ENCODE measurements around the gene SERPINA4.

SERPINA4 gene

GRCh38 chr14:94562022-94562421 lies 780 bp downstream of the SERPINA4 start:
- Histone ChIP-seq H4K8ac (ENCODE audit: low read length) (no peak overlapping the region), H4K91ac (ENCODE audit: low read length) (no peak overlapping the region), H3K18ac (ENCODE audit: low read depth in 1 of 2, low read length in 2 of 2) (no peak overlapping the region), H3K4me1 (ENCODE audit: control insufficient read depth, insufficient read depth, low read depth, low read length) (no peaks in the 10 kb centered on the region), H2BK12ac (ENCODE audit: low read length in 2 of 2) (no peak overlapping the region), H3K4me3 (ENCODE audit: insufficient read depth in 1 of 2, low read depth in 1 of 2, low read length in 2 of 2) (no peak overlapping the region), H3K27me3 (ENCODE audit: control insufficient read depth in 1 of 2, insufficient read depth in 1 of 2, low read length in 2 of 2) (peaks cover 0 to 20% of the 10 kb centered on the region in 2 experiments), H3K79me1 (replicated peaks; ENCODE audit: low read length, poor library complexity, severe bottlenecking) (no peaks in the 10 kb centered on the region), H3K4ac (ENCODE audit: low read depth in 1 of 2, low read length in 2 of 2) (no peak overlapping the region), H3K9me3 (ENCODE audit: control insufficient read depth, low read length) (peaks cover 7% of the 10 kb centered on the region), H3K4me2 (ENCODE audit: low read length, poor library complexity, severe bottlenecking) (no peak overlapping the region), H3K27ac (ENCODE audit: low read length, poor library complexity, severe bottlenecking) (no peak overlapping the region), H3K36me3 (ENCODE audit: control insufficient read depth in 1 of 2, insufficient read depth in 2 of 2, low read depth in 1 of 2, low read length in 2 of 2) (no peaks in the 10 kb centered on the region), H3K9ac (ENCODE audit: low read length) (no peak overlapping the region), H2AK5ac (ENCODE audit: low read length, severe bottlenecking) (no peak overlapping the region), H3K14ac (ENCODE audit: low read length in 2 of 2) (no peak overlapping the region), H2BK5ac (ENCODE audit: low read depth, low read length, poor library complexity, severe bottlenecking) (no peak overlapping the region), H2BK120ac (ENCODE audit: low read depth, low read length) (no peak overlapping the region), H2AFZ (ENCODE audit: low read depth, low read length) (no peak overlapping the region), H2BK15ac (ENCODE audit: low read depth, poor library complexity, severe bottlenecking) (no peak overlapping the region), H3K23ac (ENCODE audit: low read length in 2 of 2) (no peak overlapping the region)
- no peak for DNase-seq
- 86% methylated on average over 5 of the region's 5 CpGs for WGBS

- Histone ChIP-seq H3K9me3 (ENCODE audit: control insufficient read depth, low read length) (no peaks in the 10 kb centered on the region), H3K27me3 (ENCODE audit: control insufficient read depth in 1 of 2, insufficient read depth in 1 of 2, low read length in 2 of 2) (peaks cover 0 to 16% of the 10 kb centered on the region in 2 experiments), H3K14ac (ENCODE audit: low read length in 2 of 2) (no peak overlapping the region), H2BK12ac (ENCODE audit: low read length in 2 of 2) (no peak overlapping the region), H3K27ac (ENCODE audit: low read length, poor library complexity, severe bottlenecking) (no peak overlapping the region), H3K9ac (ENCODE audit: low read length) (no peak overlapping the region), H3K4me3 (ENCODE audit: insufficient read depth in 1 of 2, low read depth in 1 of 2, low read length in 2 of 2) (no peak overlapping the region), H3K23ac (ENCODE audit: low read length in 2 of 2) (no peak overlapping the region), H3K4me2 (ENCODE audit: low read length, poor library complexity, severe bottlenecking) (no peak overlapping the region), H4K91ac (ENCODE audit: low read length) (no peak overlapping the region), H2BK5ac (ENCODE audit: low read depth, low read length, poor library complexity, severe bottlenecking) (no peak overlapping the region), H3K4me1 (ENCODE audit: control insufficient read depth, insufficient read depth, low read depth, low read length) (no peaks in the 10 kb centered on the region), H3K18ac (ENCODE audit: low read depth in 1 of 2, low read length in 2 of 2) (no peak overlapping the region), H2BK15ac (ENCODE audit: low read depth, poor library complexity, severe bottlenecking) (no peak overlapping the region), H2BK120ac (ENCODE audit: low read depth, low read length) (no peak overlapping the region), H3K4ac (ENCODE audit: low read depth in 1 of 2, low read length in 2 of 2) (no peak overlapping the region), H3K79me1 (replicated peaks; ENCODE audit: low read length, poor library complexity, severe bottlenecking) (no peaks in the 10 kb centered on the region), H4K8ac (ENCODE audit: low read length) (no peak overlapping the region), H2AFZ (ENCODE audit: low read depth, low read length) (no peak overlapping the region), H2AK5ac (ENCODE audit: low read length, severe bottlenecking) (no peak overlapping the region), H3K36me3 (ENCODE audit: control insufficient read depth in 1 of 2, insufficient read depth in 2 of 2, low read depth in 1 of 2, low read length in 2 of 2) (no peaks in the 10 kb centered on the region)
- 86% methylated on average over 16 of the region's 16 CpGs for WGBS
- no peak for DNase-seq
Measured at GRCh38 chr14:94562941-94563883, 2.0 kb downstream of the SERPINA4 start.

GRCh38 chr14:94564381-94564780 lies 3.1 kb downstream of the SERPINA4 start:
- no peak overlapping the region for H3K23ac ChIP-seq (ENCODE audit: low read length in 2 of 2)
- no peak overlapping the region for H2BK15ac ChIP-seq (ENCODE audit: low read depth, poor library complexity, severe bottlenecking)
- H3K18ac ChIP-seq (ENCODE audit: low read depth in 1 of 2, low read length in 2 of 2), result no peak overlapping the region
- no peak overlapping the region for H2BK120ac ChIP-seq (ENCODE audit: low read depth, low read length)
- no peak overlapping the region for H2AFZ ChIP-seq (ENCODE audit: low read depth, low read length)
- no peak overlapping the region for H3K4me3 ChIP-seq (ENCODE audit: insufficient read depth in 1 of 2, low read depth in 1 of 2, low read length in 2 of 2)
- no peak overlapping the region for H2BK12ac ChIP-seq (ENCODE audit: low read length in 2 of 2)
- no peak overlapping the region for H3K27ac ChIP-seq (ENCODE audit: low read length, poor library complexity, severe bottlenecking)
- H3K36me3 ChIP-seq (ENCODE audit: control insufficient read depth in 1 of 2, insufficient read depth in 2 of 2, low read depth in 1 of 2, low read length in 2 of 2), result no peaks in the 10 kb centered on the region
- H3K4ac ChIP-seq (ENCODE audit: low read depth in 1 of 2, low read length in 2 of 2), result no peak overlapping the region
- H3K4me1 ChIP-seq (ENCODE audit: control insufficient read depth, insufficient read depth, low read depth, low read length), result no peaks in the 10 kb centered on the region
- H4K8ac ChIP-seq (ENCODE audit: low read length), result no peak overlapping the region
- no peaks in the 10 kb centered on the region for H3K9me3 ChIP-seq (ENCODE audit: control insufficient read depth, low read length)
- no peak overlapping the region for H3K14ac ChIP-seq (ENCODE audit: low read length in 2 of 2)
- H3K4me2 ChIP-seq (ENCODE audit: low read length, poor library complexity, severe bottlenecking), result no peak overlapping the region
- no peak for DNase-seq
- H2AK5ac ChIP-seq (ENCODE audit: low read length, severe bottlenecking), result no peak overlapping the region
- H4K91ac ChIP-seq (ENCODE audit: low read length), result no peak overlapping the region
- H3K9ac ChIP-seq (ENCODE audit: low read length), result no peak overlapping the region
- peaks cover 0 to 19% of the 10 kb centered on the region in 2 experiments for H3K27me3 ChIP-seq (ENCODE audit: control insufficient read depth in 1 of 2, insufficient read depth in 1 of 2, low read length in 2 of 2)
- H2BK5ac ChIP-seq (ENCODE audit: low read depth, low read length, poor library complexity, severe bottlenecking), result no peak overlapping the region
- no peaks in the 10 kb centered on the region for H3K79me1 ChIP-seq (replicated peaks; ENCODE audit: low read length, poor library complexity, severe bottlenecking)

DNA sequence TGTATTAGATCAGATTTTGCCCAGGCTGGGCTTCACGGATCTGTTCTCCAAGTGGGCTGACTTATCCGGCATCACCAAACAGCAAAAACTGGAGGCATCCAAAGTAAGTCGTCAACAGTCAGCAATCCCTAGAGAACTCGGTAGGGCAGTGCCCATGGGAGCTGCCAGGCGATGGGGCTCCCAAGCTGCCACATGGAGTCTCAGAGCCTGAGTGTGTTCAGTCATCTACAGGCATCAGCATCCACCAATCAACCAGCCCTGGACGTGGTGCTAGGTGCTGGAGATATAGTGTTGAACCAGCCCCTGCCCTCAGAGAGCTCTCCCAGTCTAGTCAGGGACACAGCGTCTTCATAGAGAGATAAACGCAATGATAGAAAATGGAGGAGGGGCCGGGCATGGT lies 6.9 kb downstream of the SERPINA4 start:
- no peak for DNase-seq
- H3K27me3 ChIP-seq (ENCODE audit: control insufficient read depth in 1 of 2, insufficient read depth in 1 of 2, low read length in 2 of 2), result peaks cover 0 to 10% of the 10 kb centered on the region in 2 experiments
- WGBS, result 86% methylated on average over 9 of the region's 9 CpGs
- no peak overlapping the region for H3K4ac ChIP-seq (ENCODE audit: low read depth in 1 of 2, low read length in 2 of 2)
- no peak overlapping the region for H3K4me3 ChIP-seq (ENCODE audit: insufficient read depth in 1 of 2, low read depth in 1 of 2, low read length in 2 of 2)
- H2BK15ac ChIP-seq (ENCODE audit: low read depth, poor library complexity, severe bottlenecking), result no peak overlapping the region
- H3K79me1 ChIP-seq (replicated peaks; ENCODE audit: low read length, poor library complexity, severe bottlenecking), result no peaks in the 10 kb centered on the region
- no peak overlapping the region for H2AK5ac ChIP-seq (ENCODE audit: low read length, severe bottlenecking)
- H4K91ac ChIP-seq (ENCODE audit: low read length), result no peak overlapping the region
- no peak overlapping the region for H3K9ac ChIP-seq (ENCODE audit: low read length)
- H3K14ac ChIP-seq (ENCODE audit: low read length in 2 of 2), result no peak overlapping the region
- no peak overlapping the region for H2BK5ac ChIP-seq (ENCODE audit: low read depth, low read length, poor library complexity, severe bottlenecking)
- no peaks in the 10 kb centered on the region for H3K9me3 ChIP-seq (ENCODE audit: control insufficient read depth, low read length)
- H3K36me3 ChIP-seq (ENCODE audit: control insufficient read depth in 1 of 2, insufficient read depth in 2 of 2, low read depth in 1 of 2, low read length in 2 of 2), result no peaks in the 10 kb centered on the region
- H2AFZ ChIP-seq (ENCODE audit: low read depth, low read length), result no peak overlapping the region
- no peak overlapping the region for H4K8ac ChIP-seq (ENCODE audit: low read length)
- H3K23ac ChIP-seq (ENCODE audit: low read length in 2 of 2), result no peak overlapping the region
- H2BK120ac ChIP-seq (ENCODE audit: low read depth, low read length), result no peak overlapping the region
- no peak overlapping the region for H2BK12ac ChIP-seq (ENCODE audit: low read length in 2 of 2)
- no peak overlapping the region for H3K27ac ChIP-seq (ENCODE audit: low read length, poor library complexity, severe bottlenecking)
- no peak overlapping the region for H3K18ac ChIP-seq (ENCODE audit: low read depth in 1 of 2, low read length in 2 of 2)
- H3K4me2 ChIP-seq (ENCODE audit: low read length, poor library complexity, severe bottlenecking), result no peak overlapping the region
- H3K4me1 ChIP-seq (ENCODE audit: control insufficient read depth, insufficient read depth, low read depth, low read length), result no peaks in the 10 kb centered on the region

All from mesenchymal stem cell (in vitro differentiated cells and primary cell).